NCI-H1092 (cell line): ENCODE data around the gene DOK5.

Experiments
- DNase-seq: peaks from one replicate; lab custom pipeline; 2025; lab: John Stamatoyannopoulos, UW

The DOK5 gene

GRCh38 chr20:54560357-54560756 is 85.0 kb downstream of the DOK5 start:
- DNase-seq, result no peak

- DNase-seq, result no peak
Measured at GRCh38 chr20:54565255-54565654, 89.9 kb downstream of the DOK5 start.

GRCh38 chr20:54566031-54566688 is 90.8 kb downstream of the DOK5 start:
- DNase-seq, result no peak

GRCh38 chr20:54570561-54570960 is 95.2 kb downstream of the DOK5 start:
- DNase-seq, result no peak

- DNase-seq, result no peak
Measured at GRCh38 chr20:54572665-54573435, 97.5 kb downstream of the DOK5 start.

- DNase-seq, result no peak
Measured at GRCh38 chr20:54573838-54574237, 98.4 kb downstream of the DOK5 start.

- DNase-seq, result no peak
Measured at GRCh38 chr20:54576518-54576917, 101.1 kb downstream of the DOK5 start.

GRCh38 chr20:54577637-54578036 is 102.2 kb downstream of the DOK5 start:
- no peak for DNase-seq

GRCh38 chr20:54585217-54585616 is 109.8 kb downstream of the DOK5 start:
- no peak for DNase-seq

GRCh38 chr20:54587408-54587807 is 112.0 kb downstream of the DOK5 start:
- no peak for DNase-seq

GRCh38 chr20:54589402-54590030 is 114.1 kb downstream of the DOK5 start:
- no peak for DNase-seq

- no peak for DNase-seq
Measured at GRCh38 chr20:54590856-54591255, 115.5 kb downstream of the DOK5 start.

- DNase-seq, result no peak
Measured at GRCh38 chr20:54596651-54597050, 121.3 kb downstream of the DOK5 start.

- DNase-seq, result no peak
Measured at GRCh38 chr20:54598352-54598751, 123.0 kb downstream of the DOK5 start.

- DNase-seq, result no peak
Measured at GRCh38 chr20:54600634-54601033, 125.2 kb downstream of the DOK5 start.

- DNase-seq, result no peak
Measured at GRCh38 chr20:54601831-54602515, 126.6 kb downstream of the DOK5 start.

GRCh38 chr20:54605319-54605718 is 129.9 kb downstream of the DOK5 start:
- DNase-seq, result no peak

GRCh38 chr20:54606380-54606779 is 131.0 kb downstream of the DOK5 start:
- no peak for DNase-seq

GRCh38 chr20:54608039-54608745 is 132.8 kb downstream of the DOK5 start:
- DNase-seq, result no peak

GRCh38 chr20:54608943-54609342 is 133.6 kb downstream of the DOK5 start:
- DNase-seq, result no peak

- no peak for DNase-seq
Measured at GRCh38 chr20:54611708-54612412, 136.5 kb downstream of the DOK5 start.
